Thyroid gland (tissue), 4 donors: Measurements from ENCODE around the gene PSIP1.

Source experiments
- CTCF ChIP-seq, 6 experiments: fragments of 200-600 bp in 3 of 6; fragments of 450-650 bp in 3 of 6; sonication (generic) in 3 of 6; IDR thresholded peaks; one replicate each; pipeline ENCODE4 v1.5.1; 2016 to 2019; ENCODE audit warnings: antibody characterized with exemption in 6 of 6, mild to moderate bottlenecking in 2 of 6, inconsistent platforms in 1 of 6, moderate library complexity in 1 of 6
- POLR2A ChIP-seq, 2 donors: fragments of 450-650 bp; IDR thresholded peaks; one replicate each; pipeline ENCODE4 v1.6.1; 2017; ENCODE audit warnings: antibody characterized with exemption in 2 of 2, mild to moderate bottlenecking in 2 of 2, moderate library complexity in 1 of 2

DNA sequence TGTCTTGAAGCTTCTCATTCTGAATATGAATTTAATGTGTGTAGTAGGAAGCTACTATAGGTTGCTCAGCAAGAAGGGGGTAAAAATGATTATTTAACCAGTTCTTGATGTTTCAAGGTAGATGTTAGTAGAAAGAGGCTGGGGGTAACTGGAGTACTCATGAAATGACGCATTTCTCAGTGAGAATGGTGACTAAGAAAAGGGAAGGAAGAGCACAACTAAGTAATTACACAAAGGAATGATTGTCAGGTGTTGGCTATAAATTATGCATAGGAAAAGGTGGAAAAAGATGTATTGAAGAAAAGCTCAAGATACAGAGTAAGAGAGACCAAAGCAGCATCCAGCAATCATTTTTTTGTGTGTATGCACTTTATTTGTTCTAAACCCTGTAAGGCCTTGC lies 1.4 kb upstream of the PSIP1 start:
- TF ChIP-seq CTCF (IDR thresholded peaks at IDR 0.05) (no peak), POLR2A (IDR thresholded peaks at IDR 0.05) (no peak)
